OCI-LY7 (cell line): ENCODE data around the gene SYNGR4. TPM values are rescaled to one million over a fixed set of nuclear protein-coding genes. Genes with fewer than 3 reads are reported as not detected.

Source experiments
- BruUV-seq: library from RNA; stranded (reverse); fragments of 400-500 nt; replicated peaks from 2 replicates; lab custom pipeline; 2021; lab: Mats Ljungman, UMichigan
- CTCF ChIA-PET: fragments of 300-600 bp; sonication (Branson Sonifier 250); formaldehyde crosslinking; loops from one replicate; lab custom pipeline; 2022; ENCODE audit warnings: antibody characterized with exemption; ENCODE audit not compliant: unreplicated experiment; lab: Charles Lee
- POLR2A ChIA-PET: fragments of 300-600 bp; sonication (Branson Sonifier 250); formaldehyde crosslinking; loops from one replicate; lab custom pipeline; 2022; ENCODE audit warnings: antibody characterized with exemption; lab: Charles Lee
- DNase-seq: peaks from one replicate; pipeline ENCODE4 v3.0.0-alpha.2; 2015; ENCODE audit warnings: low spot score
- H2AFZ ChIP-seq: fragments of 200-600 bp; sonication (generic), shearing (Covaris generic); 2 replicates; pipeline ENCODE4 v1.6.1; 2014; ENCODE audit warnings: mild to moderate bottlenecking, antibody characterized with exemption, low read length, moderate library complexity
- H3K27ac ChIP-seq: fragments of 200-600 bp; sonication (generic); 2 replicates; pipeline ENCODE4 v1.5.1; 2014; ENCODE audit warnings: mixed run types, low read depth, mild to moderate bottlenecking, moderate library complexity, low read length, inconsistent platforms; ENCODE audit not compliant: poor library complexity, severe bottlenecking
- H3K36me3 ChIP-seq: fragments of 200-600 bp; sonication (generic); 2 replicates; pipeline ENCODE4 v1.6.1; 2014; ENCODE audit warnings: mild to moderate bottlenecking, antibody characterized with exemption, low read length, moderate library complexity, mixed read lengths; ENCODE audit not compliant: insufficient read depth
- H3K4me1 ChIP-seq: fragments of 200-600 bp; sonication (generic); 2 replicates; pipeline ENCODE4 v1.5.1; 2014; ENCODE audit warnings: mild to moderate bottlenecking, low read length; ENCODE audit not compliant: insufficient read depth, poor library complexity, severe bottlenecking
- H3K4me2 ChIP-seq: fragments of 200-600 bp; sonication (generic); 2 replicates; pipeline ENCODE4 v1.6.1; 2014; ENCODE audit warnings: mild to moderate bottlenecking, low read length
- H3K4me3 ChIP-seq: fragments of 200-600 bp; sonication (generic); 2 replicates; pipeline ENCODE4 v1.5.1; 2014; ENCODE audit warnings: mild to moderate bottlenecking, low read depth, low read length; ENCODE audit not compliant: poor library complexity, severe bottlenecking
- H3K79me2 ChIP-seq: fragments of 200-600 bp; sonication (generic); 2 replicates; pipeline ENCODE4 v1.6.1; 2016; ENCODE audit warnings: low read depth, mild to moderate bottlenecking, low read length, moderate library complexity, mixed read lengths; ENCODE audit not compliant: insufficient read depth
- H3K9me2 ChIP-seq: fragments of 200-600 bp; sonication (generic); 2 replicates; pipeline ENCODE4 v1.6.1; 2016; ENCODE audit warnings: mild to moderate bottlenecking, low read length, mixed read lengths; ENCODE audit not compliant: insufficient read depth
- H3K9me3 ChIP-seq: fragments of 200-600 bp; sonication (generic); 2 replicates; pipeline ENCODE4 v1.6.1; 2014; ENCODE audit warnings: mild to moderate bottlenecking, mixed run types, low read length, mixed read lengths
- H4K20me1 ChIP-seq: fragments of 200-600 bp; sonication (generic); 2 replicates; pipeline ENCODE4 v1.6.1; 2014; ENCODE audit warnings: mild to moderate bottlenecking, antibody characterized with exemption, low read length, moderate library complexity, mixed read lengths; ENCODE audit not compliant: insufficient read depth
- EZH2phosphoT487 ChIP-seq: fragments of 200-600 bp; sonication (generic); IDR thresholded peaks from 2 replicates; pipeline ENCODE4 v1.6.1; 2018; ENCODE audit warnings: low read depth, borderline replicate concordance, mild to moderate bottlenecking, mixed run types, antibody characterized with exemption, low read length, moderate library complexity, mixed read lengths
- intact Hi-C: fragments of 100-400 bp; cut with micrococcal nuclease; formaldehyde crosslinking; loops from one replicate; pipeline ENCODE4 v1.10.0; 2022; ENCODE audit not compliant: unreplicated experiment
- total RNA-seq, 2 experiments: library from RNA; depleted of rRNA in 1 of 2; stranded (reverse); fragments of >200 nt in 1 of 2; shearing (Covaris generic) in 1 of 2; gene quantifications; 2 replicates each; pipeline ENCODE4 v1.2.3, GENCODE V29; 2014 to 2022
- TF ChIP-seq, protein P1 (sequence below): fragments of 200-600 bp; sonication (generic); conservative IDR thresholded peaks from 2 replicates; pipeline ENCODE4 v1.5.1; 2014; ENCODE audit warnings: mild to moderate bottlenecking, antibody characterized with exemption, low read length, moderate library complexity, mixed read lengths

Gene SYNGR4
- total RNA-seq, 2 experiments from 2014 or later: 0.38 to 1.2 TPM

DNA sequence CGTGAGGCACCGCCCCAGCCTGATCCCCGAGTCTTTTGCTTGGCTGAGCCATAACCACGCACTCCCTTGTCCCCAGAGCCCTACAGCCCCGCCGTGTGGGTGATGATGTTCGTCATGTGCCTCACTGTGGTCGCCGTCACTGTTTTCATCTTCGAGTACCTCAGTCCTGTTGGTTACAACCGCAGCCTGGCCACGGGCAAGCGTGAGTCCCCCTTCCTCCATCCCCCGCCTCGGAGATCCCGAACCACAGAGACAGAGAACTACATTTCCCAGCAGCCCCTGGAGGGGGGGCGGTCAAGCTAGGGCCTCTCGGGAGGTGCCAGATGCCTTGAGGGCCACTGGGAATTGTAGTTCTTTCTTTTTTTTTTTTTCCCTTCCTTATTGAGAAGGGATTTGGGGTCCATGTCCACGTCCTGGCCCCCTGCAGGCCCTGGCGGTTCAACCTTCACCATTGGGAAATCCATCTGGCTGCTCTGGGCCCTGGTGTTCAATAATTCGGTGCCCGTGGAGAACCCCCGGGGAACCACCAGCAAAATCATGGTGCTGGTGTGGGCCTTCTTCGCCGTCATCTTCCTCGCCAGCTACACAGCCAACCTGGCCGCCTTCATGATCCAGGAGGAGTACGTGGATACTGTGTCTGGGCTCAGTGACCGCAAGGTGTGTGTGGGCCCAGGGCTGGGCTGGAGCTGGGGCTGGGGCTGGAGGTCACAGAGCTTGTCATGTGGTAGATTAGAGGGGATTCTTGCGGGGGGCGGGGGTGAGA, 55.2 kb downstream of the SYNGR4 start:
- peak; percentile 53 for DNase-seq
- no peak overlapping the region; the same call in 1 of the 2 replicates for H3K4me2 ChIP-seq
- H2AFZ ChIP-seq: no peak overlapping the region
- no peak overlapping the region for H3K27ac ChIP-seq
- H3K36me3 ChIP-seq: no peaks in the 10 kb centered on the region
- CTCF ChIA-PET: no interaction called here
- intact Hi-C loops: no loop called here
- TF ChIP-seq EZH2phosphoT487: no peak
- TF ChIP-seq, protein P1, sequence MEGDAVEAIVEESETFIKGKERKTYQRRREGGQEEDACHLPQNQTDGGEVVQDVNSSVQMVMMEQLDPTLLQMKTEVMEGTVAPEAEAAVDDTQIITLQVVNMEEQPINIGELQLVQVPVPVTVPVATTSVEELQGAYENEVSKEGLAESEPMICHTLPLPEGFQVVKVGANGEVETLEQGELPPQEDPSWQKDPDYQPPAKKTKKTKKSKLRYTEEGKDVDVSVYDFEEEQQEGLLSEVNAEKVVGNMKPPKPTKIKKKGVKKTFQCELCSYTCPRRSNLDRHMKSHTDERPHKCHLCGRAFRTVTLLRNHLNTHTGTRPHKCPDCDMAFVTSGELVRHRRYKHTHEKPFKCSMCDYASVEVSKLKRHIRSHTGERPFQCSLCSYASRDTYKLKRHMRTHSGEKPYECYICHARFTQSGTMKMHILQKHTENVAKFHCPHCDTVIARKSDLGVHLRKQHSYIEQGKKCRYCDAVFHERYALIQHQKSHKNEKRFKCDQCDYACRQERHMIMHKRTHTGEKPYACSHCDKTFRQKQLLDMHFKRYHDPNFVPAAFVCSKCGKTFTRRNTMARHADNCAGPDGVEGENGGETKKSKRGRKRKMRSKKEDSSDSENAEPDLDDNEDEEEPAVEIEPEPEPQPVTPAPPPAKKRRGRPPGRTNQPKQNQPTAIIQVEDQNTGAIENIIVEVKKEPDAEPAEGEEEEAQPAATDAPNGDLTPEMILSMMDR: no peak
- H3K4me3 ChIP-seq: no peak overlapping the region
- POLR2A ChIA-PET: no interaction called here
- no peaks in the 10 kb centered on the region for H3K79me2 ChIP-seq
- peaks cover under 1% of the 10 kb centered on the region for H3K4me1 ChIP-seq
- no peaks in the 10 kb centered on the region for H3K9me2 ChIP-seq
- no TSS peak for BruUV-seq
- no peaks in the 10 kb centered on the region for H4K20me1 ChIP-seq
- no peaks in the 10 kb centered on the region for H3K9me3 ChIP-seq

DNA sequence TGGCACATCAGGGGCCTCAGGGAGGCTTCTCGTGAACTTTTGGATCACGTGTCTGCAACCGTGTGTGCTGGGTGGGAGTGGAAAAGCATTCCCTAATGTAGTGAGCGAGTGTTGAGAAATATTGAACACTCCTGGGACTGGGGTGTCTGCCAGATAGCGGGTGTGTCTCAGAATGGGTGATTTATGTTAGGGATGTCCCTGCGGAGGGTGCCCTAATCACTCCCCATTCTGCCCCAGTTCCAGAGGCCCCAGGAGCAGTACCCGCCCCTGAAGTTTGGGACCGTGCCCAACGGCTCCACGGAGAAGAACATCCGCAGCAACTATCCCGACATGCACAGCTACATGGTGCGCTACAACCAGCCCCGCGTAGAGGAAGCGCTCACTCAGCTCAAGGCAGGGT, 57.4 kb downstream of the SYNGR4 start:
- CTCF ChIA-PET: no interaction called here
- no peak overlapping the region for H2AFZ ChIP-seq
- H3K4me2 ChIP-seq: no peak overlapping the region
- peaks cover 7% of the 10 kb centered on the region for H3K4me1 ChIP-seq
- H3K79me2 ChIP-seq: no peaks in the 10 kb centered on the region
- H3K4me3 ChIP-seq: no peak overlapping the region
- H3K27ac ChIP-seq: no peak overlapping the region
- H3K36me3 ChIP-seq: no peaks in the 10 kb centered on the region
- H3K9me2 ChIP-seq: no peaks in the 10 kb centered on the region
- no peaks in the 10 kb centered on the region for H4K20me1 ChIP-seq
- intact Hi-C loops: no loop called here
- DNase-seq: no peak
- no peaks in the 10 kb centered on the region for H3K9me3 ChIP-seq
- TF ChIP-seq, protein P1: no peak
- TF ChIP-seq EZH2phosphoT487: no peak
- POLR2A ChIA-PET: no interaction called here
- BruUV-seq: no TSS peak

DNA sequence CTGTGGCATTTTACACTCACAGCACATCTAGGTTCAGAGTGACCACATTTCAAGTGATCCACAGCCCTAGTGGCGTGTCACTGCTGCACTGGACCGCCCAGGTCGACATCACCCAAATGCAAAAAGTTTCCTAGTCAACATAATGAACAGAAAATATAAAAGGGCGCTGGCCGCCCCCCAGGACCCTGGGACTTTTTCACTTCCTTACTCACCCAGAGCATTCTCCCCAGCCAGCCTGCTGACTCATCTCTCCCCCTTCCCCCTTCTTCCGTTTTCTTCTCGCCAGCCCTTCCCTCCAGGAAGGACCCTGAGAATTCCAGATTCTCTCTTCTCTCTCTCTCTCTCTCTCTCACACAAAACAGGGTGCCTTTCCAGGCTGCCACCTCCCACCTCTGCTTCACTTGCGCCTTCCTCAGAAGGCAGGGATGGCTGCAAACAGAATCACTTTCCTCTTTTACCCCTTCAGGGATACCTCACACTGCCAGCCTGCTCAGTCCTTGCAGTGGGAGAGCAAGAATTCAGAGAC, 60.6 kb downstream of the SYNGR4 start:
- Histone ChIP-seq H3K36me3 (no peaks in the 10 kb centered on the region), H3K4me3 (peak overlapping the region; percentile 9), H3K4me2 (peak overlapping the region; percentile 63), H3K9me2 (no peaks in the 10 kb centered on the region), H3K4me1 (peaks cover 7% of the 10 kb centered on the region), H3K79me2 (no peaks in the 10 kb centered on the region), H3K9me3 (no peaks in the 10 kb centered on the region), H3K27ac (no peak overlapping the region), H4K20me1 (no peaks in the 10 kb centered on the region), H2AFZ (peak overlapping the region; percentile 87)
- BruUV-seq: no TSS peak
- CTCF ChIA-PET: no interaction called here
- DNase-seq: peak; percentile 34
- no peak for TF ChIP-seq EZH2phosphoT487
- intact Hi-C loops: no loop called here
- POLR2A ChIA-PET: no interaction called here

Other genes starting within 250 kb of the SYNGR4 start
- 279 and 291 TPM in 2 replicates for gene LIG1, start 194.0 kb upstream of the SYNGR4 start, total RNA-seq (2014; rRNA removed; shearing (Covaris generic))
- 172 and 219 TPM in 2 replicates for gene LIG1, start 194.0 kb upstream of the SYNGR4 start, total RNA-seq (2022)
- gene ZSWIM9, start 193.7 kb upstream of the SYNGR4 start, total RNA-seq (2014; rRNA removed; shearing (Covaris generic)): 3.2 and 4.5 TPM in 2 replicates
- gene ZSWIM9, start 193.7 kb upstream of the SYNGR4 start, total RNA-seq (2022): 10.5 and 12.0 TPM in 2 replicates
- gene CARD8, start 108.5 kb upstream of the SYNGR4 start, total RNA-seq (2014; rRNA removed; shearing (Covaris generic)): 51.0 and 52.5 TPM in 2 replicates
- gene CARD8, start 108.5 kb upstream of the SYNGR4 start, total RNA-seq (2022): 56.1 and 82.9 TPM in 2 replicates
- not detected in 2 replicates for gene ZNF114, start 94.3 kb upstream of the SYNGR4 start, total RNA-seq (2014; rRNA removed; shearing (Covaris generic))
- not detected in 2 replicates for gene ZNF114, start 94.3 kb upstream of the SYNGR4 start, total RNA-seq (2022)
- gene EMP3, start 38.8 kb upstream of the SYNGR4 start, total RNA-seq (2014; rRNA removed; shearing (Covaris generic)): 14.5 and 33.8 TPM in 2 replicates
- gene EMP3, start 38.8 kb upstream of the SYNGR4 start, total RNA-seq (2022): 21.1 and 23.1 TPM in 2 replicates
- 18.2 and 31.1 TPM in 2 replicates for gene TMEM143, start 427 bp upstream of the SYNGR4 start, total RNA-seq (2014; rRNA removed; shearing (Covaris generic))
- 31.4 and 37.9 TPM in 2 replicates for gene TMEM143, start 427 bp upstream of the SYNGR4 start, total RNA-seq (2022)
- 26.2 and 38.8 TPM in 2 replicates for gene KDELR1, start 27.2 kb downstream of the SYNGR4 start, total RNA-seq (2014; rRNA removed; shearing (Covaris generic))
- gene KDELR1, start 27.2 kb downstream of the SYNGR4 start, total RNA-seq (2022): 63.8 and 74.0 TPM in 2 replicates
- not detected in 2 replicates for gene GRIN2D, start 29.3 kb downstream of the SYNGR4 start, total RNA-seq (2014; rRNA removed; shearing (Covaris generic))
- gene GRIN2D, start 29.3 kb downstream of the SYNGR4 start, total RNA-seq (2022): 0.06 and 0.11 TPM in 2 replicates
- gene GRWD1, start 81.6 kb downstream of the SYNGR4 start, total RNA-seq (2014; rRNA removed; shearing (Covaris generic)): 34.4 and 35.8 TPM in 2 replicates
- gene GRWD1, start 81.6 kb downstream of the SYNGR4 start, total RNA-seq (2022): 26.3 and 32.1 TPM in 2 replicates
- gene KCNJ14, start 91.2 kb downstream of the SYNGR4 start, total RNA-seq (2014; rRNA removed; shearing (Covaris generic)): 0.57 and 0.85 TPM in 2 replicates
- 2.5 and 2.6 TPM in 2 replicates for gene KCNJ14, start 91.2 kb downstream of the SYNGR4 start, total RNA-seq (2022)
- 44.0 and 46.6 TPM in 2 replicates for gene CYTH2, start 105.0 kb downstream of the SYNGR4 start, total RNA-seq (2014; rRNA removed; shearing (Covaris generic))
- gene CYTH2, start 105.0 kb downstream of the SYNGR4 start, total RNA-seq (2022): 53.2 and 74.8 TPM in 2 replicates
- 1.3 and 2.3 TPM in 2 replicates for gene LMTK3, start 147.5 kb downstream of the SYNGR4 start, total RNA-seq (2014; rRNA removed; shearing (Covaris generic))
- gene LMTK3, start 147.5 kb downstream of the SYNGR4 start, total RNA-seq (2022): 9.7 and 11.5 TPM in 2 replicates
- not detected in 2 replicates for gene SULT2B1, start 187.8 kb downstream of the SYNGR4 start, total RNA-seq (2014; rRNA removed; shearing (Covaris generic))
- gene SULT2B1, start 187.8 kb downstream of the SYNGR4 start, total RNA-seq (2022): not detected in 2 replicates
- not detected in 2 replicates for gene SPACA4, start 242.4 kb downstream of the SYNGR4 start, total RNA-seq (2014; rRNA removed; shearing (Covaris generic))
- not detected in 2 replicates for gene SPACA4, start 242.4 kb downstream of the SYNGR4 start, total RNA-seq (2022)